ENCODE data around the gene PVRIG. TPM values are rescaled to one million over a fixed set of nuclear protein-coding genes. Genes with fewer than 3 reads are reported as not detected.

The PVRIG gene
- total and polyA plus RNA-seq, 9 of the 15 experiments (the other 6 are each of a cell fraction or from before 2014, with no cell fraction given) = 0.16 to 0.64 TPM; not detected in 7

GRCh38 chr7:100176096-100177044 is 43.4 kb upstream of the PVRIG start:
- ATAC-seq = no peak
- CTCF ChIA-PET (ENCODE audit: low intra/inter-chr PET ratio) = no interaction called here
- peak overlapping the region; percentile 29 to 92; a peak in 2 of 4 replicates for H3K9ac ChIP-seq (ENCODE audit: insufficient read depth in 1 of 2, low read depth in 2 of 2, low read length in 2 of 2)
- no peak overlapping the region for H3K27ac ChIP-seq (ENCODE audit: extremely low read depth, low read depth, low read length)
- peak overlapping the region; percentile 79 for H2AFZ ChIP-seq (ENCODE audit: low read depth, low read length)
- TF ChIP-seq, protein P1, sequence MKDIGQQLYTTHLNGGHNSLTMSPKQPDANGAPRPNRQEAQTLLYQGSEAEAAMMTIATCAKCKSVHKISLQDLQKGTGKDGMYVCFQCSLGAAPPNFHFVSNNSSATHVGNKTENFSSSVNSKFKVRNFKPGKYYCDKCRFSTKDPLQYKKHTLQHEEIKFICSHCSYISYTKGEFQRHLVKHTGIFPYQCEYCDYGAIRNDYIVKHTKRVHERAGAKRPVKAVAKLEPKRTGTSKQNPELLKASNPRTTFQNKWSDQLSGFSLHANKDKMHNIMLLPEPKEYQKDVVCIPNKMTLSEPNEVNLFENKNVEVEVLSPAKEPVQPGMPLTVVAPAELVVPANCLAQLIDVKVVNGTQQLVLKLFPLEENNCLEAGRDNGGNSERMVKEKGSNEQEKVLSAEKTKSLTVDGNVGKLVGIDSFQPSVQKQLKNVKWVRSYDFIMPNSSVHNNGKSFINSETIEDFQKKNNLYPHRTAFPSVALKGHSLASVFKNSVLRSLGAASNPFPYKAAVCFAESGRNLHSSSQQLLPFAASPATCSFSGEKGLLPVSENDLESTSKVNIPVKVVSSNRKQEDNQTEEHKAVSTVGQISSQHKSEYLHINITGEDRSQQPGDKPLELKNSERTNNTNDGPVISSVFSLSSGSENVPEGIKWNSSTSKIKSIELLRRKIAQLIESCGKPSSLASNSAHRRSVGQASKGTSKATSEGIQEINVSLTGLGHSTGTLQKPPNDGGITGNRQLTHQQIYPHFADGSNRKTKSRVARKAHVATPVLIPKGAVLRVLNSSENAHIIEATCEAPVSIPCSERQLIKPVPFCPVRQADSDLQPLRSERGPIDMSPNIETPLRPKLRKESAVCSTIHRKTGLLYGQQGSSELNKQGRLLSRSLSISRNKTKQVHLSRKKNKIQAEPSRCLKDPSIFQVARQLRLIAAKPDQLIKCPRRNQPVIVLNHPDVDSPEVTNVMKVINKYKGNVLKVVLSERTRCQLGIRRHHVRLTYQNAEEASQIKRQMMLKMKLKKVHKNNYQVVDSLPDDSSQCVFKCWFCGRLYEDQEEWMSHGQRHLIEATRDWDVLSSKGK (CRISPR knock-in tag; IDR thresholded peaks at IDR 0.05) = no peak
- TF ChIP-seq RCOR1 (IDR thresholded peaks at IDR 0.05; ENCODE audit: borderline replicate concordance in 1 of 2, low read depth in 2 of 2, low read length in 2 of 2) = no peak
- in situ Hi-C loops (cut with MboI) (no loop called here), intact Hi-C loops (cut with micrococcal nuclease) (no loop called here)
- DNase-seq (ENCODE audit: extremely low read depth in 1 of 4, low spot score in 3 of 4) = peak in 1 of 4 experiments; percentile 8
- H3K9me1 ChIP-seq (ENCODE audit: control insufficient read depth, insufficient read depth, low read length) = no peaks in the 10 kb centered on the region
- peak overlapping the region; percentile 71 for H3K4me2 ChIP-seq (ENCODE audit: insufficient read depth, low read length)
- H3K4me3 ChIP-seq = peak overlapping the region; percentile 51
- 34% methylated on average over 13 of the region's 14 CpGs for WGBS (ENCODE audit: insufficient coverage, low coverage, missing lambda C conversion rate)
- H3K4me1 ChIP-seq (replicated peaks in 1 of 2; ENCODE audit: control insufficient read depth in 2 of 2, insufficient read depth in 2 of 2, low read length in 2 of 2) = peaks cover 7 to 39% of the 10 kb centered on the region in 2 experiments; a peak in 4 of 5 replicates
- H3K36me3 ChIP-seq (ENCODE audit: control insufficient read depth, insufficient read depth, low read length) = no peaks in the 10 kb centered on the region
- no peaks in the 10 kb centered on the region for H3K27me3 ChIP-seq (ENCODE audit: control insufficient read depth in 2 of 2, insufficient read depth in 2 of 2, low read length in 2 of 2)
- BruUV-seq (replicated peaks) = no TSS peak
- H3K9me3 ChIP-seq (replicated peaks; ENCODE audit: control insufficient read depth, insufficient read depth, low read depth, low read length) = no peaks in the 10 kb centered on the region
- peak; percentile 19 for FAIRE-seq
- H3K79me2 ChIP-seq (ENCODE audit: control insufficient read depth, insufficient read depth, low read length) = no peaks in the 10 kb centered on the region
- 0 out of 2 replicates have a peak, but pooled peaks cover 4% of the 10 kb centered on the region for H4K20me1 ChIP-seq (replicated peaks; ENCODE audit: control insufficient read depth, insufficient read depth, low read length)
- POLR2A ChIA-PET = interaction anchor here (0.6 to 1.3 kb wide), 8 partner anchors 8 to 369 kb away, joined by 3 to 7 read pairs (median 3); partner anchors contain the start of genes GAL3ST4 and TRAPPC14

Data from K562 (cell line).